Smooth muscle cell (in vitro differentiated cells): ENCODE measurements around the gene HTT-AS. TPM values are rescaled to one million over a fixed set of nuclear protein-coding genes. Genes with fewer than 3 reads are reported as not detected.
A peak's percentile ranks its signal among the peaks of the same experiment; 100 is the strongest.
"Not testable (repeated sequence)": the region's sequence is repeated elsewhere in the genome, so short reads cannot be mapped to it uniquely, and the experiment has no call there.

Source experiments
- DNase-seq: peaks from one replicate; lab custom pipeline; 2025; ENCODE audit not compliant: unreplicated experiment; lab: John Stamatoyannopoulos, UW
- H2AFZ ChIP-seq: fragments of 200-600 bp; sonication (generic); 2 replicates; pipeline ENCODE4 v1.6.0; 2016; ENCODE audit warnings: antibody characterized with exemption, low read depth, mild to moderate bottlenecking
- H3F3A ChIP-seq: fragments of 200-600 bp; sonication (generic); 2 replicates; pipeline ENCODE4 v1.6.0; 2017; ENCODE audit warnings: antibody characterized with exemption, low read depth
- H3K27ac ChIP-seq: fragments of 200-600 bp; sonication (generic); 2 replicates; pipeline ENCODE4 v1.5.1; 2016; ENCODE audit warnings: low read depth, mild to moderate bottlenecking
- H3K27me3 ChIP-seq: fragments of 200-600 bp; sonication (generic); 2 replicates; pipeline ENCODE4 v1.6.1; 2016; ENCODE audit warnings: low read depth, mild to moderate bottlenecking
- H3K36me3 ChIP-seq: fragments of 200-600 bp; sonication (generic); 2 replicates; pipeline ENCODE4 v1.5.1; 2016; ENCODE audit warnings: low read depth
- H3K4me1 ChIP-seq: fragments of 200-600 bp; sonication (generic); 2 replicates; pipeline ENCODE4 v1.5.1; 2016; ENCODE audit warnings: low read depth
- H3K4me2 ChIP-seq: fragments of 200-600 bp; sonication (generic); 2 replicates; pipeline ENCODE4 v1.6.0; 2016; ENCODE audit warnings: mild to moderate bottlenecking
- H3K4me3 ChIP-seq: fragments of 200-600 bp; sonication (generic); 2 replicates; pipeline ENCODE4 v1.5.1; 2016; ENCODE audit warnings: mild to moderate bottlenecking
- H3K79me2 ChIP-seq: fragments of 200-600 bp; sonication (generic); 2 replicates; pipeline ENCODE4 v1.6.0; 2016; ENCODE audit warnings: low read depth, mild to moderate bottlenecking
- H3K9ac ChIP-seq: fragments of 200-600 bp; sonication (generic); 2 replicates; pipeline ENCODE4 v1.6.0; 2016; ENCODE audit warnings: low read depth
- H3K9me3 ChIP-seq: fragments of 200-600 bp; sonication (generic); replicated peaks from 2 replicates; pipeline ENCODE4 v1.5.1; 2016; ENCODE audit warnings: low read depth
- H4K20me1 ChIP-seq: fragments of 200-600 bp; sonication (generic); 2 replicates; pipeline ENCODE4 v1.6.0; 2016; ENCODE audit warnings: low read depth
- WGBS: methylation state at CpG from one replicate; pipeline ENCODE4 v1.1.7; 2016; ENCODE audit warnings: low lambda C conversion rate; 5-methylcytosine and 5-hydroxymethylcytosine counted together
- polyA plus RNA-seq: library from polyadenylated mRNA; unstranded; fragments of >200 nt; fragmentation: Nextera tagmentation; extraction: Ambion mirVana; gene quantifications from 2 replicates; pipeline ENCODE4 v1.2.1, GENCODE V29; 2016
- total RNA-seq: library from RNA; depleted of rRNA; stranded (reverse); fragments of >200 nt; gene quantifications from 2 replicates; pipeline ENCODE4 v1.2.3, GENCODE V29; 2014
- TF ChIP-seq, protein P1 (sequence below): fragments of 200-600 bp; sonication (generic); IDR thresholded peaks from 2 replicates; pipeline ENCODE4 v1.5.1; 2017; ENCODE audit warnings: borderline replicate concordance, mild to moderate bottlenecking, antibody characterized with exemption; ENCODE audit not compliant: insufficient read depth, poor library complexity, severe bottlenecking

HTT-AS gene
- total and polyA plus RNA-seq, 2 experiments from 2014 or later = not detected

DNA sequence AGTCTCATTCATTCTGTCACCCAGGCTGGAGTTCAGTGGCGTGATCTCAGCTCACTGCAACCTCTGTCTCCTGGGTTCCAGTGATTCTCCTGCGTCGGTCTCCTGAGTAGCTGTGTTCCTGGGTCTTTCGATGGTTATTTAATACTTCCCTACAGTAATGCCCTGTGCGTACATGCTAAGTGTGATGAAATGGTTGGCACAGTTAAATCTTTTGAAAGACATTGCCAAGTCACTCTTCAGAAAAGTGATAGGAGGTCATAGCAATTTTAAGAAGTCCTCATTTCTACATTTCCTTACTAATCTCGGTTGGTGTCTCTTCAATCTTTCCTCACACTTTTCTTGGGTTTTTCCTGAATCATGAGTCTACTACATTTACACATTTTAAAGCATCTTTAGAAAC, 14.4 kb downstream of the HTT-AS start:
- Histone ChIP-seq H3K4me2 (no peak overlapping the region), H3K4me1 (no peaks in the 10 kb centered on the region), H3F3A (no peaks in the 10 kb centered on the region), H4K20me1 (peaks cover 2% of the 10 kb centered on the region), H3K27ac (no peak overlapping the region), H3K36me3 (no peaks in the 10 kb centered on the region), H3K9ac (no peak overlapping the region), H3K9me3 (no peaks in the 10 kb centered on the region), H2AFZ (no peak overlapping the region), H3K79me2 (no peaks in the 10 kb centered on the region), H3K27me3 (peaks cover 7% of the 10 kb centered on the region), H3K4me3 (no peak overlapping the region)
- no peak for DNase-seq
- TF ChIP-seq, protein P1, sequence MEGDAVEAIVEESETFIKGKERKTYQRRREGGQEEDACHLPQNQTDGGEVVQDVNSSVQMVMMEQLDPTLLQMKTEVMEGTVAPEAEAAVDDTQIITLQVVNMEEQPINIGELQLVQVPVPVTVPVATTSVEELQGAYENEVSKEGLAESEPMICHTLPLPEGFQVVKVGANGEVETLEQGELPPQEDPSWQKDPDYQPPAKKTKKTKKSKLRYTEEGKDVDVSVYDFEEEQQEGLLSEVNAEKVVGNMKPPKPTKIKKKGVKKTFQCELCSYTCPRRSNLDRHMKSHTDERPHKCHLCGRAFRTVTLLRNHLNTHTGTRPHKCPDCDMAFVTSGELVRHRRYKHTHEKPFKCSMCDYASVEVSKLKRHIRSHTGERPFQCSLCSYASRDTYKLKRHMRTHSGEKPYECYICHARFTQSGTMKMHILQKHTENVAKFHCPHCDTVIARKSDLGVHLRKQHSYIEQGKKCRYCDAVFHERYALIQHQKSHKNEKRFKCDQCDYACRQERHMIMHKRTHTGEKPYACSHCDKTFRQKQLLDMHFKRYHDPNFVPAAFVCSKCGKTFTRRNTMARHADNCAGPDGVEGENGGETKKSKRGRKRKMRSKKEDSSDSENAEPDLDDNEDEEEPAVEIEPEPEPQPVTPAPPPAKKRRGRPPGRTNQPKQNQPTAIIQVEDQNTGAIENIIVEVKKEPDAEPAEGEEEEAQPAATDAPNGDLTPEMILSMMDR = no peak
- WGBS = 93% methylated on average over 6 of the region's 6 CpGs

- Histone ChIP-seq H3K9me3 (no peaks in the 10 kb centered on the region), H2AFZ (no peak overlapping the region), H3F3A (no peaks in the 10 kb centered on the region), H3K27me3 (peaks cover 14% of the 10 kb centered on the region), H3K4me1 (no peaks in the 10 kb centered on the region), H3K9ac (no peak overlapping the region), H3K4me3 (no peak overlapping the region), H3K27ac (no peak overlapping the region), H3K79me2 (no peaks in the 10 kb centered on the region), H3K36me3 (no peaks in the 10 kb centered on the region), H4K20me1 (no peaks in the 10 kb centered on the region), H3K4me2 (no peak overlapping the region)
- no peak for DNase-seq
- TF ChIP-seq, protein P1 = no peak
- WGBS = 93% methylated on average over 2 of the region's 2 CpGs
Observed at GRCh38 chr4:3054169-3054759, 20.1 kb downstream of the HTT-AS start.

GRCh38 chr4:3051141-3051897, 23.0 kb downstream of the HTT-AS start:
- H3K9ac ChIP-seq, H3K4me2 ChIP-seq, H3K27ac ChIP-seq, H3K36me3 ChIP-seq, DNase-seq, H3K4me3 ChIP-seq, H4K20me1 ChIP-seq, H2AFZ ChIP-seq, H3F3A ChIP-seq, H3K4me1 ChIP-seq, H3K9me3 ChIP-seq, H3K79me2 ChIP-seq: not testable (repeated sequence)
- peaks cover 11% of the 10 kb centered on the region for H3K27me3 ChIP-seq
- WGBS = 72% methylated on average over 12 of the region's 12 CpGs

GRCh38 chr4:3047464-3048286, 26.7 kb downstream of the HTT-AS start:
- Histone ChIP-seq H3K9me3 (no peaks in the 10 kb centered on the region), H3K36me3 (no peaks in the 10 kb centered on the region), H3K4me1 (no peaks in the 10 kb centered on the region), H3K27me3 (peaks cover 14% of the 10 kb centered on the region), H3K79me2 (no peaks in the 10 kb centered on the region), H3K4me2 (no peak overlapping the region), H3F3A (no peaks in the 10 kb centered on the region), H2AFZ (no peak overlapping the region), H3K9ac (no peak overlapping the region), H3K4me3 (no peak overlapping the region), H3K27ac (no peak overlapping the region), H4K20me1 (no peaks in the 10 kb centered on the region)
- TF ChIP-seq, protein P1 = peak; percentile 74
- 63% methylated on average over 20 of the region's 20 CpGs for WGBS
- no peak for DNase-seq
